ENCODE data around the gene CCDC3.

Gene CCDC3

GRCh38 chr10:12908773-12909172, 92.7 kb downstream of the CCDC3 start:
- POLR2A ChIA-PET, result no interaction called here
- TF ChIP-seq SP1 (IDR thresholded peaks at IDR 0.05) (no peak), HDGF (IDR thresholded peaks at IDR 0.05; ENCODE audit: borderline replicate concordance) (no peak), ARNT (IDR thresholded peaks at IDR 0.05) (no peak), BHLHE40 (IDR thresholded peaks at IDR 0.05; ENCODE audit: borderline replicate concordance) (no peak), LEF1 (IDR thresholded peaks at IDR 0.05; ENCODE audit: borderline replicate concordance) (no peak), CTBP1 (IDR thresholded peaks at IDR 0.05; ENCODE audit: borderline replicate concordance) (no peak), FOXA1 (IDR thresholded peaks at IDR 0.05) (no peak), NFRKB (IDR thresholded peaks at IDR 0.05) (no peak), ZNF384 (IDR thresholded peaks at IDR 0.05) (no peak)
- CTCF ChIA-PET, result no interaction called here
- no peak for DNase-seq (ENCODE audit: extremely low spot score)

- CTCF ChIA-PET, result no interaction called here
- no peak for TF ChIP-seq SUZ12 (IDR thresholded peaks at IDR 0.05)
- no peak for TF ChIP-seq NFRKB (IDR thresholded peaks at IDR 0.05)
- no peak for TF ChIP-seq ZNF384 (IDR thresholded peaks at IDR 0.05)
- no peak for TF ChIP-seq SP1 (IDR thresholded peaks at IDR 0.05)
- POLR2A ChIA-PET, result no interaction called here
- DNase-seq (ENCODE audit: extremely low spot score), result no peak
Observed at GRCh38 chr10:12907656-12908055, 93.9 kb downstream of the CCDC3 start.

GRCh38 chr10:12906051-12906541, 95.4 kb downstream of the CCDC3 start:
- DNase-seq (ENCODE audit: extremely low spot score), result no peak
- ChIA-PET POLR2A (no interaction called here), CTCF (interaction anchor here (0.6 to 0.9 kb wide), 2 partner anchors 148 to 630 kb away, joined by 4 read pairs; no protein-coding TSS in a partner anchor)
- no peak for TF ChIP-seq FOXA1 (IDR thresholded peaks at IDR 0.05)
- TF ChIP-seq TARDBP (IDR thresholded peaks at IDR 0.05), result no peak
- no peak for TF ChIP-seq ARNT (IDR thresholded peaks at IDR 0.05)
- no peak for TF ChIP-seq SUZ12 (IDR thresholded peaks at IDR 0.05)
- TF ChIP-seq BHLHE40 (IDR thresholded peaks at IDR 0.05; ENCODE audit: borderline replicate concordance), result no peak
- no peak for TF ChIP-seq FOXM1 (IDR thresholded peaks at IDR 0.05; ENCODE audit: borderline replicate concordance)
- no peak for TF ChIP-seq HDGF (IDR thresholded peaks at IDR 0.05; ENCODE audit: borderline replicate concordance)

GRCh38 chr10:12905067-12905466, 96.4 kb downstream of the CCDC3 start:
- POLR2A ChIA-PET, result no interaction called here
- DNase-seq (ENCODE audit: extremely low spot score), result no peak
- TF ChIP-seq HDGF (IDR thresholded peaks at IDR 0.05; ENCODE audit: borderline replicate concordance), result no peak
- no peak for TF ChIP-seq FOXA1 (IDR thresholded peaks at IDR 0.05)
- TF ChIP-seq FOXK2 (IDR thresholded peaks at IDR 0.05), result no peak
- no peak for TF ChIP-seq BHLHE40 (IDR thresholded peaks at IDR 0.05; ENCODE audit: borderline replicate concordance)
- no peak for TF ChIP-seq PKNOX1 (IDR thresholded peaks at IDR 0.05)
- no peak for TF ChIP-seq ELF4 (IDR thresholded peaks at IDR 0.05)
- no peak for TF ChIP-seq SP1 (IDR thresholded peaks at IDR 0.05)
- TF ChIP-seq ARNT (IDR thresholded peaks at IDR 0.05), result no peak
- no peak for TF ChIP-seq CTBP1 (IDR thresholded peaks at IDR 0.05; ENCODE audit: borderline replicate concordance)
- no peak for TF ChIP-seq NFRKB (IDR thresholded peaks at IDR 0.05)
- no peak for TF ChIP-seq SUZ12 (IDR thresholded peaks at IDR 0.05)
- no peak for TF ChIP-seq L3MBTL2 (conservative IDR thresholded peaks at IDR 0.05)
- TF ChIP-seq LEF1 (IDR thresholded peaks at IDR 0.05; ENCODE audit: borderline replicate concordance), result no peak
- TF ChIP-seq TARDBP (IDR thresholded peaks at IDR 0.05), result no peak
- TF ChIP-seq FOXM1 (IDR thresholded peaks at IDR 0.05; ENCODE audit: borderline replicate concordance), result no peak
- no peak for TF ChIP-seq ZNF384 (IDR thresholded peaks at IDR 0.05)
- CTCF ChIA-PET, result interaction anchor here (0.6 kb wide), 1 partner anchor 198 kb away, joined by 4 read pairs; no protein-coding TSS in a partner anchor

- POLR2A ChIA-PET, result no interaction called here
- no peak for TF ChIP-seq LEF1 (IDR thresholded peaks at IDR 0.05; ENCODE audit: borderline replicate concordance)
- no peak for TF ChIP-seq ELF4 (IDR thresholded peaks at IDR 0.05)
- TF ChIP-seq FOXM1 (IDR thresholded peaks at IDR 0.05; ENCODE audit: borderline replicate concordance), result no peak
- no peak for TF ChIP-seq ZNF384 (IDR thresholded peaks at IDR 0.05)
- TF ChIP-seq NFRKB (IDR thresholded peaks at IDR 0.05), result no peak
- no peak for TF ChIP-seq PKNOX1 (IDR thresholded peaks at IDR 0.05)
- no peak for TF ChIP-seq BHLHE40 (IDR thresholded peaks at IDR 0.05; ENCODE audit: borderline replicate concordance)
- TF ChIP-seq ARNT (IDR thresholded peaks at IDR 0.05), result no peak
- no peak for TF ChIP-seq SP1 (IDR thresholded peaks at IDR 0.05)
- no peak for TF ChIP-seq TARDBP (IDR thresholded peaks at IDR 0.05)
- TF ChIP-seq FOXA1 (IDR thresholded peaks at IDR 0.05), result no peak
- TF ChIP-seq SUZ12 (IDR thresholded peaks at IDR 0.05), result no peak
- no peak for TF ChIP-seq FOXK2 (IDR thresholded peaks at IDR 0.05)
- no peak for TF ChIP-seq L3MBTL2 (conservative IDR thresholded peaks at IDR 0.05)
- no peak for TF ChIP-seq HDGF (IDR thresholded peaks at IDR 0.05; ENCODE audit: borderline replicate concordance)
- TF ChIP-seq CTBP1 (IDR thresholded peaks at IDR 0.05; ENCODE audit: borderline replicate concordance), result no peak
- CTCF ChIA-PET, result interaction anchor here (0.6 to 1.6 kb wide), 6 partner anchors 27 to 650 kb away, joined by 3 to 4 read pairs (median 4); no protein-coding TSS in a partner anchor
- DNase-seq (ENCODE audit: extremely low spot score), result no peak
Observed at GRCh38 chr10:12902851-12903358, 98.6 kb downstream of the CCDC3 start.

- CTCF ChIA-PET, result interaction anchor here (0.6 to 1.6 kb wide), 8 partner anchors 10 to 328 kb away, joined by 3 to 4 read pairs (median 4); no protein-coding TSS in a partner anchor
- TF ChIP-seq FOXA1 (IDR thresholded peaks at IDR 0.05) (no peak), SP1 (IDR thresholded peaks at IDR 0.05) (no peak), L3MBTL2 (conservative IDR thresholded peaks at IDR 0.05) (no peak), LEF1 (IDR thresholded peaks at IDR 0.05; ENCODE audit: borderline replicate concordance) (no peak), CTBP1 (IDR thresholded peaks at IDR 0.05; ENCODE audit: borderline replicate concordance) (no peak), ARNT (IDR thresholded peaks at IDR 0.05) (no peak), NFRKB (IDR thresholded peaks at IDR 0.05) (no peak), TARDBP (IDR thresholded peaks at IDR 0.05) (no peak), HDGF (IDR thresholded peaks at IDR 0.05; ENCODE audit: borderline replicate concordance) (no peak), BHLHE40 (IDR thresholded peaks at IDR 0.05; ENCODE audit: borderline replicate concordance) (no peak), ZNF384 (IDR thresholded peaks at IDR 0.05) (no peak), FOXK2 (IDR thresholded peaks at IDR 0.05) (no peak), ELF4 (IDR thresholded peaks at IDR 0.05) (no peak), FOXM1 (IDR thresholded peaks at IDR 0.05; ENCODE audit: borderline replicate concordance) (no peak), PKNOX1 (IDR thresholded peaks at IDR 0.05) (no peak)
- peak; percentile 64 for DNase-seq (ENCODE audit: extremely low spot score)
- POLR2A ChIA-PET, result interaction anchor here (0.6 kb wide), 1 partner anchor 21 kb away, joined by 3 read pairs; no protein-coding TSS in a partner anchor
Observed at GRCh38 chr10:12902135-12902572, 99.4 kb downstream of the CCDC3 start.

Data from HEK293T (cell line).